ENCODE measurements around the gene DIS3L.
"Not testable (repeated sequence)": the region's sequence is repeated elsewhere in the genome, so short reads cannot be mapped to it uniquely, and the experiment has no call there.

The DIS3L gene

GRCh38 chr15:66254951-66255676, 38.3 kb upstream of the DIS3L start:
- H3K36me3 ChIP-seq (ENCODE audit: control insufficient read depth, insufficient read depth, low read length): no peaks in the 10 kb centered on the region
- TF ChIP-seq CTCF (IDR thresholded peaks at IDR 0.05): no peak
- H3K27me3 ChIP-seq (ENCODE audit: control insufficient read depth, insufficient read depth, low read length): no peaks in the 10 kb centered on the region
- no peak overlapping the region for H3K4me2 ChIP-seq (ENCODE audit: low read length)
- no peaks in the 10 kb centered on the region for H3K79me2 ChIP-seq
- H2AFZ ChIP-seq: no peak overlapping the region
- no peak overlapping the region for H3K4me3 ChIP-seq (ENCODE audit: low read depth, low read length)
- H3K27ac ChIP-seq: no peak overlapping the region
- H3K9ac ChIP-seq: no peak overlapping the region
- no peaks in the 10 kb centered on the region for H3K9me3 ChIP-seq (ENCODE audit: control insufficient read depth, low read length)
- H3K4me1 ChIP-seq: no peaks in the 10 kb centered on the region

GRCh38 chr15:66256692-66257091, 36.7 kb upstream of the DIS3L start:
- Histone ChIP-seq H3K9me3 (ENCODE audit: control insufficient read depth, low read length) (no peaks in the 10 kb centered on the region), H3K4me3 (ENCODE audit: low read depth, low read length) (no peak overlapping the region), H3K27ac (no peak overlapping the region), H3K36me3 (ENCODE audit: control insufficient read depth, insufficient read depth, low read length) (no peaks in the 10 kb centered on the region), H2AFZ (no peak overlapping the region), H3K79me2 (no peaks in the 10 kb centered on the region), H3K27me3 (ENCODE audit: control insufficient read depth, insufficient read depth, low read length) (no peaks in the 10 kb centered on the region), H3K4me1 (no peaks in the 10 kb centered on the region), H3K9ac (no peak overlapping the region), H3K4me2 (ENCODE audit: low read length) (no peak overlapping the region)
- no peak for TF ChIP-seq CTCF (IDR thresholded peaks at IDR 0.05)

- no peak overlapping the region for H3K4me3 ChIP-seq (ENCODE audit: low read depth, low read length)
- no peaks in the 10 kb centered on the region for H3K4me1 ChIP-seq
- no peak for TF ChIP-seq CTCF (IDR thresholded peaks at IDR 0.05)
- H3K27me3 ChIP-seq (ENCODE audit: control insufficient read depth, insufficient read depth, low read length): no peaks in the 10 kb centered on the region
- no peak overlapping the region for H3K9ac ChIP-seq
- H3K27ac ChIP-seq: no peak overlapping the region
- H3K79me2 ChIP-seq: no peaks in the 10 kb centered on the region
- H3K9me3 ChIP-seq (ENCODE audit: control insufficient read depth, low read length): no peaks in the 10 kb centered on the region
- H2AFZ ChIP-seq: no peak overlapping the region
- no peaks in the 10 kb centered on the region for H3K36me3 ChIP-seq (ENCODE audit: control insufficient read depth, insufficient read depth, low read length)
- H3K4me2 ChIP-seq (ENCODE audit: low read length): no peak overlapping the region
These were observed 32.3 kb upstream of the DIS3L start for GRCh38 chr15:66261056-66261455.

GRCh38 chr15:66262837-66263236, 30.5 kb upstream of the DIS3L start:
- H3K27me3 ChIP-seq (ENCODE audit: control insufficient read depth, insufficient read depth, low read length); H2AFZ ChIP-seq; H3K27ac ChIP-seq: not testable (repeated sequence)

GRCh38 chr15:66264859-66265513, 28.4 kb upstream of the DIS3L start:
- Histone ChIP-seq H3K4me3 (ENCODE audit: low read depth, low read length) (no peak overlapping the region), H2AFZ (no peak overlapping the region), H3K9me3 (ENCODE audit: control insufficient read depth, low read length) (no peaks in the 10 kb centered on the region), H3K4me1 (no peaks in the 10 kb centered on the region), H3K79me2 (no peaks in the 10 kb centered on the region), H3K27me3 (ENCODE audit: control insufficient read depth, insufficient read depth, low read length) (no peaks in the 10 kb centered on the region), H3K9ac (no peak overlapping the region), H3K27ac (no peak overlapping the region), H3K4me2 (ENCODE audit: low read length) (no peak overlapping the region), H3K36me3 (ENCODE audit: control insufficient read depth, insufficient read depth, low read length) (no peaks in the 10 kb centered on the region)
- TF ChIP-seq CTCF (IDR thresholded peaks at IDR 0.05): no peak

More at GRCh38 chr15:66262837-66263236, 30.5 kb upstream of the DIS3L start:
- H3K4me2 ChIP-seq (ENCODE audit: low read length); H3K9me3 ChIP-seq (ENCODE audit: control insufficient read depth, low read length); H3K36me3 ChIP-seq (ENCODE audit: control insufficient read depth, insufficient read depth, low read length); H3K4me3 ChIP-seq (ENCODE audit: low read depth, low read length); H3K9ac ChIP-seq; H3K4me1 ChIP-seq; H3K79me2 ChIP-seq: not testable (repeated sequence)

Measured in parathyroid adenoma (tissue), 2 donors.